Neural cell (in vitro differentiated cells): ENCODE measurements around the gene HDAC1. TPM values are rescaled to one million over a fixed set of nuclear protein-coding genes. Genes with fewer than 3 reads are reported as not detected.

Experiments
- H2AFZ ChIP-seq: fragments of 200-600, 300-800 bp; sonication (generic), shearing (Covaris generic); 2 replicates; pipeline ENCODE4 v1.6.0; 2014; ENCODE audit warnings: low read depth, mild to moderate bottlenecking, antibody characterized with exemption, low read length, moderate library complexity
- H3F3A ChIP-seq: fragments of 200-600 bp; shearing (Covaris generic); 2 replicates; pipeline ENCODE4 v1.6.1; 2016; ENCODE audit warnings: mild to moderate bottlenecking, moderate library complexity, mixed read lengths, antibody characterized with exemption, low read length; ENCODE audit not compliant: insufficient read depth, poor library complexity, severe bottlenecking
- H3K27ac ChIP-seq: fragments of 200-600, 300-800 bp; sonication (generic), shearing (Covaris generic); 2 replicates; pipeline ENCODE4 v1.5.1; 2014; ENCODE audit warnings: mild to moderate bottlenecking, low read length, moderate library complexity
- H3K27me3 ChIP-seq: fragments of 300-800, 200-600 bp; sonication (generic), shearing (Covaris generic); 2 replicates; pipeline ENCODE4 v1.6.0; 2014; ENCODE audit warnings: mild to moderate bottlenecking, low read depth, low read length, moderate library complexity; ENCODE audit not compliant: insufficient read depth
- H3K36me3 ChIP-seq: fragments of 300-800, 200-600 bp; sonication (generic), shearing (Covaris generic); 2 replicates; pipeline ENCODE4 v1.5.1; 2014; ENCODE audit warnings: mild to moderate bottlenecking, antibody characterized with exemption, low read length, moderate library complexity; ENCODE audit not compliant: insufficient read depth
- H3K4me2 ChIP-seq: fragments of 300-800, 200-600 bp; sonication (generic), shearing (Covaris generic); 2 replicates; pipeline ENCODE4 v1.6.0; 2014; ENCODE audit warnings: mild to moderate bottlenecking, low read length
- H3K4me3 ChIP-seq: fragments of 300-800, 200-600 bp; sonication (generic), shearing (Covaris generic); 2 replicates; pipeline ENCODE4 v1.5.1; 2014; ENCODE audit warnings: mild to moderate bottlenecking, low read length, moderate library complexity
- H3K79me2 ChIP-seq: fragments of 200-600 bp; shearing (Covaris generic); replicated peaks from 2 replicates; pipeline ENCODE4 v1.6.0; 2014; ENCODE audit warnings: mild to moderate bottlenecking, low read length, moderate library complexity; ENCODE audit not compliant: insufficient read depth
- H3K9ac ChIP-seq: fragments of 300-800, 200-600 bp; sonication (generic), shearing (Covaris generic); 2 replicates; pipeline ENCODE4 v1.6.1; 2016; ENCODE audit warnings: mild to moderate bottlenecking, low read length, mixed read lengths
- H3K9me2 ChIP-seq: fragments of 200-600 bp; shearing (Covaris generic); 2 replicates; pipeline ENCODE4 v1.6.1; 2016; ENCODE audit warnings: mild to moderate bottlenecking, low read length, mixed read lengths; ENCODE audit not compliant: insufficient read depth
- H3K9me3 ChIP-seq: fragments of 200-600, 300-800 bp; sonication (generic), shearing (Covaris generic); 2 replicates; pipeline ENCODE4 v1.6.1; 2016; ENCODE audit warnings: mild to moderate bottlenecking, mixed run types, low read length, moderate library complexity, mixed read lengths
- H4K20me1 ChIP-seq: fragments of 200-600 bp; shearing (Covaris generic); 2 replicates; pipeline ENCODE4 v1.6.1; 2016; ENCODE audit warnings: mild to moderate bottlenecking, mixed run types; ENCODE audit not compliant: insufficient read depth
- CTCF ChIP-seq: fragments of 450-650 bp; IDR thresholded peaks from 2 replicates; pipeline ENCODE4 v1.5.1; 2014; ENCODE audit warnings: antibody characterized with exemption, mild to moderate bottlenecking, moderate library complexity; ENCODE audit not compliant: poor library complexity, severe bottlenecking
- EP300 ChIP-seq: fragments of 450-650 bp; conservative IDR thresholded peaks from 2 replicates; pipeline ENCODE4 v1.6.1; 2014; ENCODE audit warnings: antibody characterized with exemption, mild to moderate bottlenecking, moderate library complexity; ENCODE audit not compliant: poor library complexity, severe bottlenecking
- EZH2 ChIP-seq: fragments of 200-600, 300-800 bp; shearing (Covaris generic), sonication (generic); IDR thresholded peaks from 2 replicates; pipeline ENCODE4 v1.6.1; 2014; ENCODE audit warnings: antibody characterized with exemption, low read length, borderline replicate concordance, mild to moderate bottlenecking; ENCODE audit not compliant: insufficient read depth, poor library complexity, severe bottlenecking
- MXI1 ChIP-seq: fragments of 450-650 bp; conservative IDR thresholded peaks from 2 replicates; pipeline ENCODE4 v1.6.1; 2014; ENCODE audit warnings: antibody characterized with exemption, mild to moderate bottlenecking; ENCODE audit not compliant: poor library complexity, severe bottlenecking
- POLR2AphosphoS5 ChIP-seq: IDR thresholded peaks from 2 replicates; pipeline ENCODE4 v1.6.1; 2012
- RAD21 ChIP-seq: fragments of 450-650 bp; conservative IDR thresholded peaks from 2 replicates; pipeline ENCODE4 v1.6.1; 2014; ENCODE audit warnings: antibody characterized with exemption, mild to moderate bottlenecking, moderate library complexity
- REST ChIP-seq: IDR thresholded peaks from 2 replicates; pipeline ENCODE4 v1.6.1; 2012; ENCODE audit warnings: borderline replicate concordance
- SMC3 ChIP-seq: fragments of 450-650 bp; conservative IDR thresholded peaks from 2 replicates; pipeline ENCODE4 v1.6.1; 2014; ENCODE audit warnings: antibody characterized with exemption, mild to moderate bottlenecking, moderate library complexity; ENCODE audit not compliant: poor library complexity
- TAF1 ChIP-seq: IDR thresholded peaks from 2 replicates; pipeline ENCODE4 v1.6.1; 2012; ENCODE audit warnings: low read depth
- polyA plus RNA-seq: library from polyadenylated mRNA; depleted of rRNA; stranded (reverse); fragments of >200 nt; gene quantifications from 2 replicates; pipeline ENCODE4 v1.2.3, GENCODE V29; 2014

The HDAC1 gene
- polyA plus RNA-seq, 1 donor from 2014 or later: 60.8 TPM

- Histone ChIP-seq H3K27me3 (no peaks in the 10 kb centered on the region), H3K9ac (no peak overlapping the region), H2AFZ (no peak overlapping the region), H3K79me2 (no peaks in the 10 kb centered on the region), H4K20me1 (no peaks in the 10 kb centered on the region), H3K9me2 (no peaks in the 10 kb centered on the region), H3F3A (no peaks in the 10 kb centered on the region), H3K9me3 (no peaks in the 10 kb centered on the region), H3K4me2 (no peak overlapping the region), H3K27ac (no peak overlapping the region), H3K4me3 (no peak overlapping the region), H3K36me3 (no peaks in the 10 kb centered on the region)
- TF ChIP-seq REST: no peak
- no peak for TF ChIP-seq EP300
- TF ChIP-seq POLR2AphosphoS5: no peak
- TF ChIP-seq CTCF: no peak
- TF ChIP-seq RAD21: no peak
- no peak for TF ChIP-seq EZH2
- TF ChIP-seq MXI1: no peak
- TF ChIP-seq TAF1: no peak
- TF ChIP-seq SMC3: no peak
Measured at GRCh38 chr1:32318127-32318869, 26.4 kb downstream of the HDAC1 start.

GRCh38 chr1:32321712-32322291 lies 29.9 kb downstream of the HDAC1 start:
- no peaks in the 10 kb centered on the region for H3K27me3 ChIP-seq
- H3K4me3 ChIP-seq: no peak overlapping the region
- no peak overlapping the region for H3K4me2 ChIP-seq
- no peaks in the 10 kb centered on the region for H3K79me2 ChIP-seq
- no peak overlapping the region for H2AFZ ChIP-seq
- no peak overlapping the region for H3K9ac ChIP-seq
- no peak overlapping the region for H3K27ac ChIP-seq
- H3K9me3 ChIP-seq: no peaks in the 10 kb centered on the region
- no peaks in the 10 kb centered on the region for H3K36me3 ChIP-seq
- H3F3A ChIP-seq: no peaks in the 10 kb centered on the region
- no peaks in the 10 kb centered on the region for H4K20me1 ChIP-seq
- TF ChIP-seq EZH2 (no peak), RAD21 (no peak), EP300 (no peak), REST (no peak), TAF1 (no peak), POLR2AphosphoS5 (no peak), MXI1 (no peak), SMC3 (no peak), CTCF (no peak)
- H3K9me2 ChIP-seq: no peaks in the 10 kb centered on the region
